ENCODE measurements around the gene CASK. TPM values are rescaled to one million over a fixed set of nuclear protein-coding genes. Genes with fewer than 3 reads are reported as not detected.

CASK gene
- total RNA-seq, 1 experiment from 2014 or later, result 54.6 TPM

DNA sequence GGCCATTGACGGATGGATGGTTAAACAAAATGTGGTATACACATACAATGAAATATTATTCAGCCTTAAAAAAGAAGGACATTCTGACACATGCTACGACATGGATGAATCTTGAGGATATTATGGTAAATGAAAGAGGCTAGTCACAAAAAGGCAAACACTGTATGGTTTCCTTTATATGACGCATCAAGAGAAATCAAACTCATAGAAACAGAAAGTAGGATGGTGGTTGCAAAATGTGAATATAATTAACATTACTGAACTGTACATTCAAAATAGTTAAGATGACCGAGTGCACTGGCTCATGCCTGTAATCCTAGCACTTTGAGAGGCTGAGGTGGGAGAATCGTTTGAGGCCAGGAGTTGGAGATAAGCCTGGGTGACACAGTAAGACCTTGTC, 9.5 kb upstream of the CASK start:
- CTCF ChIA-PET, result no interaction called here
- ATAC-seq, result no peak
- H3K36me3 Mint-ChIP-seq, result no peaks in the 10 kb centered on the region
- H3K27ac Mint-ChIP-seq, result no peak overlapping the region
- DNase-seq (ENCODE audit: low spot score), result no peak
- peaks cover 5% of the 10 kb centered on the region for H3K4me1 Mint-ChIP-seq
- H3K9me3 Mint-ChIP-seq, result no peaks in the 10 kb centered on the region
- POLR2A ChIA-PET, result no interaction called here
- no peak for TF ChIP-seq NFYB (CRISPR knock-in tag; conservative IDR thresholded peaks at IDR 0.05; ENCODE audit: low read depth)
- no peak for TF ChIP-seq TCF7 (CRISPR knock-in tag; IDR thresholded peaks at IDR 0.05; ENCODE audit: low read depth)
- TF ChIP-seq EMX1 (CRISPR knock-in tag; IDR thresholded peaks at IDR 0.05), result no peak
- TF ChIP-seq JAZF1 (CRISPR knock-in tag; IDR thresholded peaks at IDR 0.05), result no peak
- TF ChIP-seq NFE2L1 (CRISPR knock-in tag; IDR thresholded peaks at IDR 0.05), result no peak
- TF ChIP-seq CDX4 (CRISPR knock-in tag; IDR thresholded peaks at IDR 0.05; ENCODE audit: borderline replicate concordance), result no peak
- TF ChIP-seq HMGA2 (CRISPR knock-in tag; IDR thresholded peaks at IDR 0.05), result no peak
- TF ChIP-seq ZBTB21 (CRISPR knock-in tag; IDR thresholded peaks at IDR 0.05; ENCODE audit: borderline replicate concordance), result no peak
- H3K4me3 Mint-ChIP-seq, result no peak overlapping the region
- no peaks in the 10 kb centered on the region for H3K27me3 Mint-ChIP-seq (ENCODE audit: low read depth)

DNA sequence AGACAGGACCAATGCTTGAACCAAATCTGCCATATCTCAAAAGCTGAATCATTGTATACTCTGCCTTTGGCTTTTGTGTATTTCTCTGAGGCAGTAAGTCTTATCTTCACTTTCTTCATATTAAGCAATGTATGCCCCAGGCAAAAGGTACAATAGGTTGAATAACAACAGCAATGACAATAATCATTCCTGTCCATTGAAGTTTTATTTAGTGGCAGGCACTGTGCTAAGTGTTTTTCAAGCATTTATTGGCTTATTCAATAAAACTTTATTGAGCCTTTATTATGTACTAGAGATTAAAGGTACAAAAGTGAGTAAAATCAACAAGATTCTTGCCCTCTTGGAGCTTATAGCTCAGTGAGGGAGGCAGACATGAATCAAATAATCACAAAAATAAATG, 8.2 kb upstream of the CASK start:
- H3K4me3 Mint-ChIP-seq, result no peak overlapping the region
- H3K9me3 Mint-ChIP-seq, result no peaks in the 10 kb centered on the region
- DNase-seq (ENCODE audit: low spot score), result no peak
- H3K36me3 Mint-ChIP-seq, result no peaks in the 10 kb centered on the region
- no peak overlapping the region for H3K27ac Mint-ChIP-seq
- ATAC-seq, result no peak
- H3K4me1 Mint-ChIP-seq, result peaks cover 12% of the 10 kb centered on the region
- no peaks in the 10 kb centered on the region; the same call in 1 of the 2 replicates for H3K27me3 Mint-ChIP-seq (ENCODE audit: low read depth)
- TF ChIP-seq GTF2I (CRISPR knock-in tag; conservative IDR thresholded peaks at IDR 0.05) (no peak), PRRX2 (CRISPR knock-in tag; IDR thresholded peaks at IDR 0.05) (no peak), FOXJ3 (CRISPR knock-in tag; IDR thresholded peaks at IDR 0.05; ENCODE audit: borderline replicate concordance) (no peak), PREB (CRISPR knock-in tag; IDR thresholded peaks at IDR 0.05; ENCODE audit: borderline replicate concordance) (no peak), FOXK1 (CRISPR knock-in tag; IDR thresholded peaks at IDR 0.05) (no peak), AFF4 (CRISPR knock-in tag; IDR thresholded peaks at IDR 0.05; ENCODE audit: borderline replicate concordance) (no peak)
- TF ChIP-seq, protein P1, sequence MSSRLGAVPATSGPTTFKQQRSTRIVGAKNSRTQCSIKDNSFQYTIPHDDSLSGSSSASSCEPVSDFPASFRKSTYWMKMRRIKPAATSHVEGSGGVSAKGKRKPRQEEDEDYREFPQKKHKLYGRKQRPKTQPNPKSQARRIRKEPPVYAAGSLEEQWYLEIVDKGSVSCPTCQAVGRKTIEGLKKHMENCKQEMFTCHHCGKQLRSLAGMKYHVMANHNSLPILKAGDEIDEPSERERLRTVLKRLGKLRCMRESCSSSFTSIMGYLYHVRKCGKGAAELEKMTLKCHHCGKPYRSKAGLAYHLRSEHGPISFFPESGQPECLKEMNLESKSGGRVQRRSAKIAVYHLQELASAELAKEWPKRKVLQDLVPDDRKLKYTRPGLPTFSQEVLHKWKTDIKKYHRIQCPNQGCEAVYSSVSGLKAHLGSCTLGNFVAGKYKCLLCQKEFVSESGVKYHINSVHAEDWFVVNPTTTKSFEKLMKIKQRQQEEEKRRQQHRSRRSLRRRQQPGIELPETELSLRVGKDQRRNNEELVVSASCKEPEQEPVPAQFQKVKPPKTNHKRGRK (CRISPR knock-in tag; IDR thresholded peaks at IDR 0.05; ENCODE audit: borderline replicate concordance), result no peak
- TF ChIP-seq, protein P2, sequence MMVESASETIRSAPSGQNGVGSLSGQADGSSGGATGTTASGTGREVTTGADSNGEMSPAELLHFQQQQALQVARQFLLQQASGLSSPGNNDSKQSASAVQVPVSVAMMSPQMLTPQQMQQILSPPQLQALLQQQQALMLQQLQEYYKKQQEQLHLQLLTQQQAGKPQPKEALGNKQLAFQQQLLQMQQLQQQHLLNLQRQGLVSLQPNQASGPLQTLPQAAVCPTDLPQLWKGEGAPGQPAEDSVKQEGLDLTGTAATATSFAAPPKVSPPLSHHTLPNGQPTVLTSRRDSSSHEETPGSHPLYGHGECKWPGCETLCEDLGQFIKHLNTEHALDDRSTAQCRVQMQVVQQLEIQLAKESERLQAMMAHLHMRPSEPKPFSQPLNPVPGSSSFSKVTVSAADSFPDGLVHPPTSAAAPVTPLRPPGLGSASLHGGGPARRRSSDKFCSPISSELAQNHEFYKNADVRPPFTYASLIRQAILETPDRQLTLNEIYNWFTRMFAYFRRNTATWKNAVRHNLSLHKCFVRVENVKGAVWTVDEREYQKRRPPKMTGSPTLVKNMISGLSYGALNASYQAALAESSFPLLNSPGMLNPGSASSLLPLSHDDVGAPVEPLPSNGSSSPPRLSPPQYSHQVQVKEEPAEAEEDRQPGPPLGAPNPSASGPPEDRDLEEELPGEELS (CRISPR knock-in tag; IDR thresholded peaks at IDR 0.05), result no peak
- ChIA-PET POLR2A (no interaction called here), CTCF (no interaction called here)

Data from WTC11 (cell line).